GM12872 (cell line): ENCODE data around the gene OCSTAMP.

ENCODE experiments used
- CTCF ChIP-seq: IDR thresholded peaks from 3 replicates; pipeline ENCODE4 v1.5.1; 2011; ENCODE audit warnings: low read depth, mild to moderate bottlenecking, low read length, moderate library complexity; ENCODE audit not compliant: insufficient read depth

The OCSTAMP gene

DNA sequence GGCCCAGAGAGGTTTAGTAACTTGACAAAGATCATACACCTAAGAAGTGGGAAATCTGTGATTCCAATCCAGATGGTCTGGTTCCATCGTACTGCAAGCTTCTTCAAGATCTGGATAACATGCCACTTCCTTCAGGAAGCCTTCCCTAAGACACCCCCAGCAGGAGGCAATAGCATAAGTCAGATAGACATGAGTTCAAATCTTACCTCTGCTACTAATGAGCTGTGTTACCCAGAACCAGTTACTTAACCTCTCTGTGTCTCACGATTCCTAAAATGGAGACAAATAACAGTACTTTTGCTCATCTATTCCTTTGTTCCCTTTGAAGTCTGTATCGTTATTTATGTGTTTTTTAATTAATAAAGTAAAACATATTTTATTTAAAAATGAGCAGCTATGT, 22.3 kb upstream of the OCSTAMP start:
- no peak for TF ChIP-seq CTCF

DNA sequence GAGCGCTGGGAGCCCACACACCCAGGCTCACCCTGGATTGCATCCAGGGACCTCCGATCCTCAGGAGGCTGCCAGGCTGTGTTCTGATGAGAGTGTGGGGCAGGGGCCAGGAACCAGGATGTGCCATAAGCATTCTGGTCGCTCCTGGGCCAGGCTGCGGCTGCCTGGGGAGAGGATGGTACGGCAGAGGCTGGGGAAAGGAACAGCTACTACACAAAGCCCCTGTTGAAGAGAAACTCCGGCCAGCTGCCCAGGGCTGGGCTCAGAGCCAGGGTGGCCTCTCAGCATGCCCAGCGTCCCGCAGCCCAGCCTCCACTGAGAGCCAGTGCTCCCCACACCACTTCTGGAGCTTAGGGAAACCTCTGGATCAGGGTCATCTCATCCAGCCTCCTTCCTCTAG, 21.7 kb upstream of the OCSTAMP start:
- TF ChIP-seq CTCF = no peak

GRCh38 chr20:46571418-46571817, 21.0 kb upstream of the OCSTAMP start:
- no peak for TF ChIP-seq CTCF

GRCh38 chr20:46570956-46571355, 20.5 kb upstream of the OCSTAMP start:
- no peak for TF ChIP-seq CTCF

DNA sequence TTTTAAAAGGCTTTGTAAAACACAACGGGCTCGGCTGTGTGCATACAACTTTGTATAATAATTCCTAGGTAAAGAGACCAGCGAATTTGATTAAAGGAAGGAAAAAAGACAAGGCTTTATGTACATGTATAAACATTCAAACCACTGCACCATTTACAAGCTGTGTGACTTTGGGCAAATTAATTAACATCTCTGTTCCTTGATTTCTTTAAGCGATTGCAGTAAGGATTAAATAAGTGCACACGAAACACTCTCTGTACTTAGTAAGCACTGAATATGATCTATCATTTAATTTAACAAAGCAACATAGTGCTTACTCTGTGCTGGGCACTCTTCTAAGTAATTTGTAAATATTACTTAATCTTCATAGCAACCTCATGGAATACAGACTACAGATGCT, 19.5 kb upstream of the OCSTAMP start:
- TF ChIP-seq CTCF = no peak

DNA sequence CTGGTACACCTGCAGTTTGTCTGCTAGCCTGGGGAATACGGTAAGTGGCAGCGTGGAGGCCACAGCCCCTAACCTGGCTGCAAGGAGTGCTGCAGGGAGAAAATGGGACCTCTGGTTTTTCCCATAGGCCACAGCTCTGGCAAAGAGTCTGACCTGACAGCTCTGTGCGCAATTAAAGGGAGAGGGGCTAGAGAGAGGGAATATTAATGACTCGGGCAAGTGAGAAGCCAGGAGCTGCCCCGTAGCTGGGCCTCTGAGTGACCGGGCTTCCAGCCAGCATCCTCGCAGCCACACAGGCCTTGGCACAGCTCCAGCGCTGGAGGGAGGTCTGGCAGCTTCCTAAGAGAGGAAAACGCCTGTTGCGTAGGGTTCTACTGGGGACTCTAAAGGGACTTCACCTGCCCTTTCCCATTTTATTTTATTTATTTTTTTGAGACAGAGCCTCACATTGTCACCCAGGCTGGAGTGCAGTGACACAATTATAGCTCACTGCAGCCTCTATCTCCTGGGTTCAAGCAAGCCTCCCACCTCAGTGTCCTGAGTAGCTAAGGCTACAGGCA, 18.2 kb upstream of the OCSTAMP start:
- no peak for TF ChIP-seq CTCF

GRCh38 chr20:46566125-46566524, 15.7 kb upstream of the OCSTAMP start:
- no peak for TF ChIP-seq CTCF

- no peak for TF ChIP-seq CTCF
These were observed 13.9 kb upstream of the OCSTAMP start for GRCh38 chr20:46564241-46564957.
